GM12865 (cell line): Measurements from ENCODE around the gene HEBP1.

ENCODE experiments used
- DNase-seq: peaks from one replicate; pipeline ENCODE4 v3.0.0; 2010; ENCODE audit warnings: low read depth
- H3K4me3 ChIP-seq: 2 replicates; pipeline ENCODE4 v1.5.1; 2011; ENCODE audit warnings: mild to moderate bottlenecking, low read depth, low read length, control low read depth
- TF ChIP-seq, protein P1 (sequence below): IDR thresholded peaks from 2 replicates; pipeline ENCODE4 v1.5.1; 2011; ENCODE audit warnings: low read length, control low read depth, low read depth, inconsistent platforms; ENCODE audit not compliant: insufficient read depth; ENCODE audit errors: missing control alignments

HEBP1 gene

DNA sequence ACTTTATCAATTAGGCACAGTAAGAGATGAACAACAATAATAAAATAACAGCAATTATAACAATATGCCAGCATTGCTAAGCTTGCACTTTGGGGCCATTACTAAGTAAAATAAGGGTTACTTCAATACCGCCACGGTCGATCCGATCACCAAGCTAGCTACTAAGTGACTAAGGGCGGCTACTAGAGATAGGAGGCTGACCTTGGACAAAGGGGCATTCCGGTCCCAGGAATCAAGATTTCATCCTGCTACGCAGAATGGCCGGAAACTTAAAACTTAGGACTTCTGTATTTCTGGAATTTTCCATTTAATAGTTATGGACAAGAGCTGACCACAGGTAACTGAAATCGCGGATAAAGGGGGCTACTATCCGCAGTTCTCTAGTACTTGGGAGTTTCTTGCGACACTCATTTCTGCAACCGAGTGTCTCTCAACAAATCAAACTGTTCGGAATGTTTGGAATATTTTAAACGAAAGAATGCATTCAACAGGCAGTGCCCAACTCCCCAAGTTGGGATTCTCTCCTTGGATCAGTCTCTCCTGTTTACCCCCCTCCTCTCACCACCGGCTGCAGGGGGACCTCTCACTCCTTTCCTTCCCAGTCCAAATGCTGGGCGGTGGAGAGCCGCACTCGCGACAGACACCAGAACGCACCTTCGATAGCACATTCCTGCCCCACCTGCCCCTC, 650 bp downstream of the HEBP1 start:
- TF ChIP-seq, protein P1, sequence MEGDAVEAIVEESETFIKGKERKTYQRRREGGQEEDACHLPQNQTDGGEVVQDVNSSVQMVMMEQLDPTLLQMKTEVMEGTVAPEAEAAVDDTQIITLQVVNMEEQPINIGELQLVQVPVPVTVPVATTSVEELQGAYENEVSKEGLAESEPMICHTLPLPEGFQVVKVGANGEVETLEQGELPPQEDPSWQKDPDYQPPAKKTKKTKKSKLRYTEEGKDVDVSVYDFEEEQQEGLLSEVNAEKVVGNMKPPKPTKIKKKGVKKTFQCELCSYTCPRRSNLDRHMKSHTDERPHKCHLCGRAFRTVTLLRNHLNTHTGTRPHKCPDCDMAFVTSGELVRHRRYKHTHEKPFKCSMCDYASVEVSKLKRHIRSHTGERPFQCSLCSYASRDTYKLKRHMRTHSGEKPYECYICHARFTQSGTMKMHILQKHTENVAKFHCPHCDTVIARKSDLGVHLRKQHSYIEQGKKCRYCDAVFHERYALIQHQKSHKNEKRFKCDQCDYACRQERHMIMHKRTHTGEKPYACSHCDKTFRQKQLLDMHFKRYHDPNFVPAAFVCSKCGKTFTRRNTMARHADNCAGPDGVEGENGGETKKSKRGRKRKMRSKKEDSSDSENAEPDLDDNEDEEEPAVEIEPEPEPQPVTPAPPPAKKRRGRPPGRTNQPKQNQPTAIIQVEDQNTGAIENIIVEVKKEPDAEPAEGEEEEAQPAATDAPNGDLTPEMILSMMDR = no peak
- DNase-seq = no peak
- H3K4me3 ChIP-seq = no peak overlapping the region

DNA sequence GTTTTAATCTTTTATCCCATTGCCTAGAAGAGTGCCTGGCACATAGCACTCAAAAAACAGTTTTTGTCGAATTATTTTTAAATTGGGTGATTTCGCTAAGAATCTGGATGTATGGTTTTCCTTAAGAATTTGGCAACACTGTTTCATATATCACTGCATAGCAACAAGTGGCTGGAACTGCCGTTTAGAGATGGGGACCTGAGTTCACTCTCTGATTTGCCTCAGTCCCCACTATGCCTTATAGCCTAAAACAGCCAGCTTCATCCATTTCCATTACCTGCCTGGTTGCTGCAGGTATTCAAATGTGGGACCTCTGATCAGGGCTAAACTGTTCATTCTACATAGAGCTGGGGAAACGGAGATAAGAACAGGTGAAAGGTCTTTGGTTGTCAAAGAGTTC, 1.8 kb downstream of the HEBP1 start:
- DNase-seq = no peak
- TF ChIP-seq, protein P1 = no peak
- H3K4me3 ChIP-seq = no peak overlapping the region

DNA sequence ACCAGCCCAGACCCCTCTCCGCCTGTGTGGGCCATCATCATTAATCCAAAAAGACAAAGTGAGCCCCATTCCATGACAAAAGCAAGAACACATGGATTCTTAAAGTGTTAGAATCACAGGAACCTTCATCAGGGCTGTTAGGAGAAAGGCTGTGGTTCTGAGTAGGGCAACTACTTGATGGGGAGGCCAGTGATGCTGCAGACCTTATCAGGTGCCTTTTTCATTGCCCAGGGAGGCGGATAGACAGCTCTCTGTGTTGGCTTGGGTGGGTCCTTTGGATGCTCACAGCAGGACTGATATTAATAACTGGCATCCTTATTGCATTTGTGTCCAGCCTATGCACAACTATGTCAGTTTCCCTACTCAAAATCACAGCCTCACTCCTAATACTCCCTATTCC, 2.3 kb downstream of the HEBP1 start:
- TF ChIP-seq, protein P1 = no peak
- no peak for DNase-seq

DNA sequence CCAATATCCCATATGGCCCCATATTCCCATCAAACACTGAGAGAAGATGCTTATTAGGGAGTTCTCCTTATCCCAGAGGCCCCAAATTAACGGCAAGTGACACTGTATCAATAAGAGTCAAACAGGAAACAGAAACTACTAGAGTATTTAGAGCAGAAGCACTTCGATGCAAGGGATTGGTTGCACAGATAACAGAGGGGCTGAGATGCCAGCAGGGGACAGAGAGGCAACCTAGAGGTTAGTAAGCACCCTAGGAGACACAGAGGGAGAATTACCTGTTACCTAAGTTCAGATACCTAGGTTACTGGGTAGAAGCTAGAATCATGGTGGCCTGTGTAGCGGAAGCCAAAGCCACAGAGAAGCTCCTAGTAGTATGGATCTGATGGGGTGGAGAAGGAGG, 2.9 kb downstream of the HEBP1 start:
- no peak overlapping the region for H3K4me3 ChIP-seq
- TF ChIP-seq, protein P1 = no peak
- DNase-seq = no peak

More for the DNA sequence above, 2.3 kb downstream of the HEBP1 start:
- no peak overlapping the region for H3K4me3 ChIP-seq

DNA sequence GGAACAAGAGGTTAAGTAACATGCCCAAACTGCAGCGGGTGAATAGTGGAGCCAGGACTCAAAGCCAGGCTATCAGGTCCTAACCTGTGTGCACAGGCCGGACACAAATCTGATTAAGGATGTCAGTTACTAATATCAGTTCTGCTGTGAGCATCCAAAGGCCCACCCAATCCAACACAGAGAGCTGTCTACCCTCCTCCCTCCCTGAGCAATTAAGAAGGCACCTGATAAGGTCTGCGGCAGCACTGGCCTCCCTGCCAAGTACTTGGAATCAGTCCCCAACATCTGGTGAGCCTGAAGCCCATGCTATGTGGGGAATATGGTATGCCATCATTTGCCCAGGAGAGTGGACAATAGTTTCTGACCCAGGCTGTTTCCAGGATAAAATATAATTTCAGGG, 3.9 kb downstream of the HEBP1 start:
- H3K4me3 ChIP-seq = no peak overlapping the region
- no peak for DNase-seq
- TF ChIP-seq, protein P1 = no peak

DNA sequence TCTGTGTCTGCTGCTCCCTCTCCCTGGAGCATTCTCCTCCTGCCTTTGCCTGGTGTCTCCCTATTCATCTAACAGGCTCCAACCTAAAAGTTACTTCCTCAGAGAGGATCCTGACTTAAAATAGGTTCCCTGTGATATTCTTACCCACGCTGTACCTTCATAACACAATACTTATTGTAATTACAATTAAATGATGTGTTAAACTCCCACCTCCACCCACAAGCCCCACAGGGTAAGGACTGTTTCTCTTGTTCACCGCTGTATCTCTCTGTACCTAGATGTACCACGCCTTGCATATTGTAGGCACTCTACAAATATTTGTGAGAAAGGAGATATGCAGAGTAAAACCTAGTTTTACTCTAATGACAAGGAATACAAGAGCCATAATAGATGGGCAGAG, 5.0 kb downstream of the HEBP1 start:
- TF ChIP-seq, protein P1 = no peak
- no peak for DNase-seq
- no peak overlapping the region for H3K4me3 ChIP-seq

DNA sequence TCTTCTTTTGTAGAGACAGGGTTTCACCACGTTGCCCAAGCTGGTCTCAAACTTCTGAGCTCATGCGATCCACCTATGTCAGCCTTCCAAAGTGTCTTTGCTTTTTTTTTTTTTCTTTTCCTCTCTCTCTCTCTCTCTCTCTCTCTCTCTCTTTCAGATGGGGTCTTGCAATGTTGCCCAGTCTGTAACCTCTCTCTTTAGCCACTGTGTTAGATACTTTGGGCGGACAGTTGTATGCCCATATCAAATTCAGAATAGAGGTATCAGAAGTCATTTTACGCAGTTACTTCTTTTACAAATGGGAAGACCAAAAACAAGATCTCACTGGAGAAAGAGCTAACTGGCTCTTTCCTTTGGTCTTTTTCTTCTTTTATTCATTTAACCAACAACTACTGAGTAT, 6.7 kb downstream of the HEBP1 start:
- H3K4me3 ChIP-seq = no peak overlapping the region
- TF ChIP-seq, protein P1 = no peak
- no peak for DNase-seq
